Esophagus squamous epithelium (tissue), 4 donors: Measurements from ENCODE around the gene CCNJL.

ENCODE experiments used
- CTCF ChIP-seq, 6 experiments: fragments of 450-650 bp in 4 of 6; fragments of 200-600 bp in 2 of 6; sonication (generic) in 2 of 6; IDR thresholded peaks; one replicate each; pipeline ENCODE4 v1.5.1; 2016 to 2019; ENCODE audit warnings: antibody characterized with exemption in 6 of 6, mild to moderate bottlenecking in 4 of 6, moderate library complexity in 4 of 6
- POLR2A ChIP-seq, 4 donors: fragments of 450-650 bp; IDR thresholded peaks; one replicate each; pipeline ENCODE4 v1.6.1; 2017; ENCODE audit warnings: antibody characterized with exemption in 4 of 4, mild to moderate bottlenecking in 4 of 4, moderate library complexity in 3 of 4

- TF ChIP-seq CTCF (IDR thresholded peaks at IDR 0.05) (no peak), POLR2A (IDR thresholded peaks at IDR 0.05) (no peak)
These were observed 2.2 kb downstream of the CCNJL start for GRCh38 chr5:160310140-160310539.
